ENCODE results near the gene PFN3. TPM values are rescaled to one million over a fixed set of nuclear protein-coding genes. Genes with fewer than 3 reads are reported as not detected.

Gene PFN3
- total and polyA plus RNA-seq, 7 donors = not detected

DNA sequence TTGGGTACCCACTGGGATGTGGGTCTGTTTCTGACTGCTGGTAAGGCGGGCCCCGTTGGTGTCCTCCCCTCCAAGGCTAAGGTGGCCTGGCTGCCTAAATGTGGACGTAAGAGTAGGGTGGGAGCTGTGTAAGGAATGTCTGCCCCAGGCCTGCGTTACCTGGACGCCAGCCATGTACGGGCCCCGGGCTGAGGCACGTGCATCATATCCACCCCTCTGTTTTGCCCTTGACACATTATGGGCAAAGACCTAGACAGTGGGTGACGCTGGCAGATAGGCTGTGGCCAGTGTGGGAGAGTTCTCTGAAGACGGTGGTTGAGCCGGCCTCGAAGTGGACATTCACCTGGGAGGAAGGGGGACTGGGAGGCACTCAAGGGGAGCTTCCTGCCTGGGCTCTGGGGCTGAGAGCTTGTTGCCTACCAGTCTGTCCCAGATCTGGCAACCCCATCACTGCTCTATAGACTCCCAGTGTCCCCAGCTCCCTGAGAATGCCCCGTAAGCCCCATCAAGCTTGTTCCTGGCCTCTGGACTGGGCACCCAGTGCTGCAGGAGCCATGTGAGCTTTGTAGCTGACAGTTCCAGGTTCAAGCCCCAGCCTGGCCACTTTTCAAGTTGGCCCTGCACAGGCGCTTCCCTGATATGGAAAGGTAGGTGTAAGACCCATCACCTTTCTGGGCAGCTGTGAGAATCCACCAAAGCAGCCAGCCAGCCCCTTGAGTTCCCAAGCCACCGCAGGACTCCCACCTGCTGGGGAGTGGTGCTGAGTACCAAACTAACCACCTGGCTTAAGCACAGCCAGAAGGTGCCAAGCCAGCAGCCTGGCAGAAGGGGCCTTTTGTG, 42.9 kb upstream of the PFN3 start:
- no peak overlapping the region for H3K27ac ChIP-seq
- no peaks in the 10 kb centered on the region for H3K9me3 ChIP-seq
- DNase-seq = no peak
- H3K4me1 ChIP-seq = peaks cover 0 to 27% (median 24%) of the 10 kb centered on the region in 4 donors
- no peak overlapping the region for H3K4me3 ChIP-seq
- peaks cover 0 to 26% (median 6%) of the 10 kb centered on the region in 4 donors for H3K36me3 ChIP-seq
- H3K27me3 ChIP-seq = peaks cover 0 to 22% (median 1%) of the 10 kb centered on the region in 3 donors
- intact Hi-C loops (cut with DNase I) = no loop called here
- no peak for TF ChIP-seq CTCF (IDR thresholded peaks at IDR 0.05)
- TF ChIP-seq POLR2A (IDR thresholded peaks at IDR 0.05) = no peak
- no peak for TF ChIP-seq POLR2AphosphoS5 (IDR thresholded peaks at IDR 0.05)
- TF ChIP-seq EP300 (IDR thresholded peaks at IDR 0.05) = no peak
- 70 to 88% methylated on average over 15 of the region's 15 CpGs for WGBS, 2 donors

GRCh38 chr5:177442066-177442826, 41.8 kb upstream of the PFN3 start:
- Histone ChIP-seq H3K9me3 (no peaks in the 10 kb centered on the region), H3K27me3 (peaks cover 0 to 11% (median 0%) of the 10 kb centered on the region in 3 donors), H3K27ac (no peak overlapping the region), H3K4me1 (peaks cover 0 to 18% (median 15%) of the 10 kb centered on the region in 4 donors), H3K4me3 (no peak overlapping the region), H3K36me3 (peaks cover 2 to 36% (median 7%) of the 10 kb centered on the region in 4 donors)
- DNase-seq = no peak
- WGBS, 2 donors = 89 to 93% methylated on average over 20 of the region's 20 CpGs
- TF ChIP-seq EP300 (IDR thresholded peaks at IDR 0.05) = no peak
- no peak for TF ChIP-seq POLR2A (IDR thresholded peaks at IDR 0.05)
- no peak for TF ChIP-seq CTCF (IDR thresholded peaks at IDR 0.05)
- TF ChIP-seq POLR2AphosphoS5 (IDR thresholded peaks at IDR 0.05) = no peak
- intact Hi-C loops (cut with DNase I) = no loop called here

- 88 to 91% methylated on average over 26 of the region's 26 CpGs for WGBS, 2 donors
- Histone ChIP-seq H3K4me1 (peaks cover 0 to 9% (median 6%) of the 10 kb centered on the region in 4 donors), H3K27me3 (peaks cover 0 to 3% (median 0%) of the 10 kb centered on the region in 3 donors), H3K9me3 (no peaks in the 10 kb centered on the region), H3K36me3 (peaks cover 10 to 47% (median 10%) of the 10 kb centered on the region in 4 donors), H3K27ac (no peak overlapping the region), H3K4me3 (no peak overlapping the region)
- intact Hi-C loops (cut with DNase I) = no loop called here
- DNase-seq = no peak
- TF ChIP-seq POLR2A (IDR thresholded peaks at IDR 0.05) (no peak), POLR2AphosphoS5 (IDR thresholded peaks at IDR 0.05) (no peak), EP300 (IDR thresholded peaks at IDR 0.05) (no peak), CTCF (IDR thresholded peaks at IDR 0.05) (no peak)
Observed at GRCh38 chr5:177440990-177441780, 40.7 kb upstream of the PFN3 start.

DNA sequence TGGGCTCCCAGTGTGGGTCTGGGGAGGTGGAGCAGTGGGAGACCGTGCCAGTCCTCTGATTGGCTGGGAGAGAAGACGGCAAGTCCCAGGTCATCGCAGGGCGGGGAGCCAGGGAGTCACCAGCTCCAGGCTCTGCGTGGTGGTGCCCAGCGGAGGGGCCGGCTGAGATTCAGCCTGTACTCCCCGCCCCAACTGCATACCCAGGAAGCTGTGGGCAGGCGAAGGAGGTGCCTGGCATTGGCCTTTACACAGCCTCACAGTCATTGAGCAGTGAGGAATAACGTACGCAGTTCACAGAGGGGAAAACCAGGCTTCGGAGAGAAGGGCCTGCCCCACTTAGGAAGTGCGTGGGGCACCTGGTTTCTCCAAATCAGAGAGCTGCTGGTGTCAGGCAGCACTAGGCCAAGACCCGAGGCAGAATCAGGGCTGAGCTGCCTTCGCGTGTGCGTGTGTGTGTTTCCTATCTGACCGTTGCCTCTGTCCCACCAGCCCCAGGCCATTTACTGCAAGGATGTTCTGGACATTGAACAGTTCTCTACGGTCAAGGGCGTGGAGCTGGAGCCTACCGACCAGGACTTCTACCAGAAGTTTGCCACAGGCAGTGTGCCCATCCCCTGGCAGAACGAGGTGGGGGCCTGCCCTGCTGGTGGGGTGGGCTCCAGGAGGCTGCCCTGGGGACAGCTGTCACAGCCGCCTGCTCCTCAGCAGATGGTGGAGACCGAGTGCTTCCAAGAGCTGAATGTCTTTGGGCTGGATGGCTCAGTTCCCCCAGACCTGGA, 39.9 kb upstream of the PFN3 start:
- Histone ChIP-seq H3K27ac (no peak overlapping the region), H3K36me3 (peaks cover 12 to 54% (median 17%) of the 10 kb centered on the region in 4 donors), H3K27me3 (no peaks in the 10 kb centered on the region), H3K9me3 (no peaks in the 10 kb centered on the region), H3K4me1 (peaks cover 0 to 1% (median 0%) of the 10 kb centered on the region in 4 donors), H3K4me3 (no peak overlapping the region)
- no peak for DNase-seq
- WGBS, 2 donors = 89 to 90% methylated on average over 24 of the region's 24 CpGs
- no peak for TF ChIP-seq EP300 (IDR thresholded peaks at IDR 0.05)
- TF ChIP-seq CTCF (IDR thresholded peaks at IDR 0.05) = no peak
- TF ChIP-seq POLR2A (IDR thresholded peaks at IDR 0.05) = no peak
- TF ChIP-seq POLR2AphosphoS5 (IDR thresholded peaks at IDR 0.05) = no peak
- intact Hi-C loops (cut with DNase I) = no loop called here

Measured in sigmoid colon (tissue), 7 donors.